Naive thymus-derived CD4-positive, alpha-beta T cell (primary cell): ENCODE measurements around the gene BAMBI. TPM values are rescaled to one million over a fixed set of nuclear protein-coding genes. Genes with fewer than 3 reads are reported as not detected.

Source experiments
- ATAC-seq: fragments of 150-1000 bp; cut with Tn5 transposase; 2 replicates; pipeline ENCODE4 v1.10.0; 2021; ENCODE audit warnings: mild to moderate bottlenecking, moderate library complexity
- CTCF ChIA-PET: fragments of 350-600 bp; sonication (Branson Sonifier 250); formaldehyde crosslinking; loops from one replicate; lab custom pipeline; 2021; ENCODE audit warnings: antibody characterized with exemption; lab: Charles Lee
- POLR2A ChIA-PET: fragments of 350-600 bp; sonication (Branson Sonifier 250); formaldehyde crosslinking; loops from one replicate; lab custom pipeline; 2021; ENCODE audit warnings: antibody characterized with exemption, inconsistent platforms; lab: Charles Lee
- DNase-seq, 9 donors: peaks; one replicate each; pipeline versions ENCODE4 v3.0.0 to v3.0.0-alpha.2; 2020 to 2022; ENCODE audit warnings: mixed read lengths in 1 of 9
- H3K27ac ChIP-seq: one replicate; pipeline ENCODE4 v1.7.0; 2013; ENCODE audit warnings: mild to moderate bottlenecking, low read depth, low read length, moderate library complexity
- H3K27me3 ChIP-seq, 2 donors: one replicate each; pipeline ENCODE4 v1.7.0; 2013; ENCODE audit warnings: low read length in 2 of 2, mild to moderate bottlenecking in 2 of 2, moderate library complexity in 2 of 2; ENCODE audit not compliant: control insufficient read depth in 2 of 2, insufficient read depth in 2 of 2
- H3K36me3 ChIP-seq, 3 experiments: 1 replicate in 2 of 3; 2 replicates in 1 of 3; pipeline ENCODE4 v1.7.0; 2013; ENCODE audit warnings: low read length in 3 of 3, mild to moderate bottlenecking in 3 of 3, moderate library complexity in 1 of 3; ENCODE audit not compliant: insufficient read depth in 3 of 3, control insufficient read depth in 2 of 3
- H3K4me1 ChIP-seq, 2 donors: one replicate each; pipeline ENCODE4 v1.7.0; 2013; ENCODE audit warnings: low read length in 2 of 2, mild to moderate bottlenecking in 2 of 2, moderate library complexity in 1 of 2; ENCODE audit not compliant: control insufficient read depth in 2 of 2, insufficient read depth in 2 of 2
- H3K4me3 ChIP-seq: 2 replicates; pipeline ENCODE4 v1.7.0; 2013; ENCODE audit warnings: mild to moderate bottlenecking, low read length
- H3K9me3 ChIP-seq, 3 experiments: 1 replicate in 2 of 3; 2 replicates in 1 of 3; pipeline ENCODE4 v1.7.0; 2013; ENCODE audit warnings: low read length in 3 of 3; ENCODE audit not compliant: control insufficient read depth in 2 of 3
- H3K27ac Mint-ChIP-seq, 9 donors: one replicate each; pipeline ENCODE4 v1.8.0; 2020 to 2022; ENCODE audit warnings: mixed read lengths in 9 of 9, mild to moderate bottlenecking in 8 of 9, moderate library complexity in 5 of 9, inconsistent platforms in 2 of 9
- H3K27me3 Mint-ChIP-seq, 5 donors: one replicate each; pipeline ENCODE4 v1.8.0; 2021 to 2022; ENCODE audit warnings: mixed read lengths in 5 of 5, mild to moderate bottlenecking in 1 of 5
- H3K36me3 Mint-ChIP-seq, 5 donors: one replicate each; pipeline ENCODE4 v1.8.0; 2020 to 2022; ENCODE audit warnings: mixed read lengths in 5 of 5, mild to moderate bottlenecking in 3 of 5, inconsistent platforms in 1 of 5
- H3K4me1 Mint-ChIP-seq, 7 donors: one replicate each; pipeline ENCODE4 v1.8.0; 2020 to 2022; ENCODE audit warnings: mixed read lengths in 7 of 7, mild to moderate bottlenecking in 3 of 7, inconsistent platforms in 1 of 7
- H3K4me3 Mint-ChIP-seq, 10 donors: one replicate each; pipeline ENCODE4 v1.8.0; 2020 to 2022; ENCODE audit warnings: mild to moderate bottlenecking in 10 of 10, mixed read lengths in 10 of 10, moderate library complexity in 6 of 10, inconsistent platforms in 2 of 10
- H3K9me3 Mint-ChIP-seq, 11 donors: one replicate each; pipeline ENCODE4 v1.8.0; 2020 to 2022; ENCODE audit warnings: mixed read lengths in 11 of 11, mild to moderate bottlenecking in 4 of 11, inconsistent platforms in 1 of 11, moderate library complexity in 1 of 11
- intact Hi-C, 2 donors: fragments of 100-400 bp; cut with micrococcal nuclease; formaldehyde crosslinking; loops; one replicate each; pipeline ENCODE4 v1.15.1; 2023
- polyA plus RNA-seq, 2 donors: library from polyadenylated mRNA; unstranded; fragments of 300-500 nt; fragmentation: Illumina TruSeq; gene quantifications; one replicate each; pipeline ENCODE4 v1.2.3, GENCODE V29; 2021
- total RNA-seq, 6 experiments: library from RNA in 5 of 6; stranded (reverse) in 5 of 6; gene quantifications; 1 replicate in 5 of 6; 2 replicates in 1 of 6; pipeline ENCODE4 v1.2.3 and lab custom pipeline; 2021 to 2026

BAMBI gene
- total and polyA plus RNA-seq, 7 experiments from 2014 or later = 0.12 to 1.6 (median 0.80) TPM; not detected in 3

DNA sequence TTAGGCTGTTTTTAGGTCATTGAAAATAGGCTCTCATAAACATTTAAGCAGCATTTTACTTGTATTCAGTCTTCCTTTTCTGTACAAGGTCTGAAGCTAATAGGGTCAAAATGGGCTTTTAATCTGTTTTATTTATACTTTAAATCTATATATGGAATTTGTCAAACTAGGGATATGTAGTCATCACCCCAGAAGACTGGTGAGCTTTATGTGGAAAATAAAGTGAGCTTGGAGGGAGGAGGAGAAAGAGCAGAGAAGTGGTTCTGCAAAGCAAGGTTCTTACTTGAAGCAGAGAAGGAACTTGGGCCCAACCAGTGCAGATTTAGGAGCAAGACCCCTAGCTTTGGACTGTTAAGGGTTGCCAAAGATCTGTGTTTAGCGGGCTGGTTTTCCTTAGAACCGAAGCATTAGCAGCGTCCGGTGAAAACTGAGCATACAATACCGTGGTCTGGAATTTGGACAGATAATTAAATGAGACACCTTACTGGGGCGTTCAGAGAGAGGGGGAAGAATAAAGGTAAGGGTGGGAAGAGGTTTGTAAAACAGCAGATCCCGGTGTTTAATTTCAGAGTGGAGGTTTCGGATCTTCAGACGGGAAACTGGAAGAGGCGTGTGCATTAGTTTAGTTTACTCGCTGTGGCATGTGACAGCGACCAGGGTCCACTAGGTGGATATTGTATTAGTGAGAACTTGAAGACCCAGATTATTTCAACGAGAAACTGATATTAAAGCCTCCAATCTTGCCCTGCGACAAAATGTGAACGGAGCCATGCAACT is 2.4 kb downstream of the BAMBI start:
- Mint-ChIP-seq H3K9me3 (no peaks in the 10 kb centered on the region), H3K36me3 (no peaks in the 10 kb centered on the region), H3K4me1 (peaks cover 19 to 32% (median 26%) of the 10 kb centered on the region in 7 donors), H3K27ac (no peak overlapping the region), H3K27me3 (peaks cover 63 to 77% (median 67%) of the 10 kb centered on the region in 5 donors), H3K4me3 (peak overlapping the region in 8 of 10 donors; percentile 2 to 90 (median 32))
- intact Hi-C loops = loop anchor here (5.0 to 10.0 kb wide), 8 partner anchors 118 to 1437 kb away; partner anchors contain the start of genes ACBD5 (in 1 of the 2), MKX (in 1 of the 2) and MPP7 (in 1 of the 2)
- Histone ChIP-seq H3K27ac (no peak overlapping the region), H3K4me3 (no peak overlapping the region), H3K36me3 (no peaks in the 10 kb centered on the region), H3K9me3 (no peaks in the 10 kb centered on the region), H3K27me3 (peaks cover 11 to 20% of the 10 kb centered on the region in 2 donors), H3K4me1 (peaks cover 0 to 26% of the 10 kb centered on the region in 2 donors)
- no peak for DNase-seq
- POLR2A ChIA-PET = no interaction called here
- CTCF ChIA-PET = interaction anchor here (0.5 to 0.7 kb wide), 2 partner anchors 181 to 209 kb away, joined by 3 to 4 read pairs; no protein-coding TSS in a partner anchor
- ATAC-seq = no peak

GRCh38 chr10:28680358-28680752 is 3.0 kb downstream of the BAMBI start:
- Mint-ChIP-seq H3K27ac (no peak overlapping the region), H3K36me3 (peaks cover 0 to 4% (median 0%) of the 10 kb centered on the region in 5 donors), H3K27me3 (peaks cover 63 to 76% (median 67%) of the 10 kb centered on the region in 5 donors), H3K9me3 (no peaks in the 10 kb centered on the region), H3K4me3 (peak overlapping the region in 3 of 10 donors; percentile 8 to 84 (median 31)), H3K4me1 (peaks cover 19 to 32% (median 26%) of the 10 kb centered on the region in 7 donors)
- ATAC-seq (no peak), DNase-seq (no peak)
- peaks cover 11 to 20% of the 10 kb centered on the region in 2 donors for H3K27me3 ChIP-seq
- intact Hi-C loops = no loop called here
- no peak overlapping the region for H3K27ac ChIP-seq
- no peaks in the 10 kb centered on the region for H3K36me3 ChIP-seq
- no peak overlapping the region for H3K4me3 ChIP-seq
- H3K4me1 ChIP-seq = peaks cover 0 to 26% of the 10 kb centered on the region in 2 donors
- no peaks in the 10 kb centered on the region for H3K9me3 ChIP-seq
- ChIA-PET CTCF (no interaction called here), POLR2A (no interaction called here)

DNA sequence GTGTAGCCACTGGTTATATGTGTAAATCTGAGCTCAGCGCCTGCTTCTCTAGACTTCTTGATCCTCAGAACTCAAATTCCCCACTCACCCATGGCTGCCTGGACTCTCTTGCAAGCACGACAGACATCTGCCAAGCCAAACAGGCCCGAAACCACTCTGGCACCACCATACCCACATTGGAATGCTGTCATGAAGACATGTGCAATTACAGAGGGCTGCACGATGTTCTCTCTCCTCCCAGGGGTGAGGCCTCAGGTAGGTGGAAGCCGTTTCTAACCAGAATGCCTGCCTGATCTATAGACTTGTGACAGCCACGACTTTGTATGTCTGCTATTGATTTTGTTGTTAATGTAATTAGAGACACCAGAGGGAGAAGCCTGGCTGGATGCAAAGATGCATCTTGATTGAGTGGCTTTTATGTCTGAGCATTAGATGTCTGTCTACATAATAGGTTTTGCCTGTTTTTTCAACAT is 4.0 kb downstream of the BAMBI start:
- no peak overlapping the region for H3K4me3 ChIP-seq
- POLR2A ChIA-PET = no interaction called here
- H3K9me3 ChIP-seq = no peaks in the 10 kb centered on the region
- ATAC-seq (no peak), DNase-seq (no peak)
- H3K9me3 Mint-ChIP-seq = no peaks in the 10 kb centered on the region
- CTCF ChIA-PET = interaction anchor here (0.7 kb wide), 1 partner anchor 11 kb away, joined by 3 read pairs; no protein-coding TSS in a partner anchor
- H3K27ac ChIP-seq = no peak overlapping the region
- no peak overlapping the region for H3K4me3 Mint-ChIP-seq
- H3K36me3 ChIP-seq = no peaks in the 10 kb centered on the region
- peaks cover 0 to 4% (median 0%) of the 10 kb centered on the region in 5 donors for H3K36me3 Mint-ChIP-seq
- no peak overlapping the region for H3K27ac Mint-ChIP-seq
- H3K27me3 ChIP-seq = peaks cover 11 to 20% of the 10 kb centered on the region in 2 donors
- peaks cover 0 to 24% of the 10 kb centered on the region in 2 donors for H3K4me1 ChIP-seq
- intact Hi-C loops = no loop called here
- peaks cover 62 to 77% (median 65%) of the 10 kb centered on the region in 5 donors for H3K27me3 Mint-ChIP-seq
- H3K4me1 Mint-ChIP-seq = peaks cover 19 to 29% (median 24%) of the 10 kb centered on the region in 7 donors

DNA sequence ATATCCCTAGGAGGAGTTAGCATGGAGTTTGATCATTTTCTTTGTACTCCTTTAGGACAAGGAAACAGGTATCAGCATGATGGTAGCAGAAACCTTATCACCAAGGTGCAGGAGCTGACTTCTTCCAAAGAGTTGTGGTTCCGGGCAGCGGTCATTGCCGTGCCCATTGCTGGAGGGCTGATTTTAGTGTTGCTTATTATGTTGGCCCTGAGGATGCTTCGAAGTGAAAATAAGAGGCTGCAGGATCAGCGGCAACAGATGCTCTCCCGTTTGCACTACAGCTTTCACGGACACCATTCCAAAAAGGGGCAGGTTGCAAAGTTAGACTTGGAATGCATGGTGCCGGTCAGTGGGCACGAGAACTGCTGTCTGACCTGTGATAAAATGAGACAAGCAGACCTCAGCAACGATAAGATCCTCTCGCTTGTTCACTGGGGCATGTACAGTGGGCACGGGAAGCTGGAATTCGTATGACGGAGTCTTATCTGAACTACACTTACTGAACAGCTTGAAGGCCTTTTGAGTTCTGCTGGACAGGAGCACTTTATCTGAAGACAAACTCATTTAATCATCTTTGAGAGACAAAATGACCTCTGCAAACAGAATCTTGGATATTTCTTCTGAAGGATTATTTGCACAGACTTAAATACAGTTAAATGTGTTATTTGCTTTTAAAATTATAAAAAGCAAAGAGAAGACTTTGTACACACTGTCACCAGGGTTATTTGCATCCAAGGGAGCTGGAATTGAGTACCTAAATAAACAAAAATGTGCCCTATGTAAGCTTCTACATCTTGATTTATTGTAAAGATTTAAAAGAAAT is 4.8 kb downstream of the BAMBI start:
- ATAC-seq (no peak), DNase-seq (no peak)
- Histone ChIP-seq H3K9me3 (no peaks in the 10 kb centered on the region), H3K27me3 (peaks cover 11 to 20% of the 10 kb centered on the region in 2 donors), H3K27ac (no peak overlapping the region), H3K36me3 (no peaks in the 10 kb centered on the region), H3K4me3 (no peak overlapping the region), H3K4me1 (peaks cover 0 to 18% of the 10 kb centered on the region in 2 donors)
- H3K9me3 Mint-ChIP-seq = no peaks in the 10 kb centered on the region
- ChIA-PET CTCF (no interaction called here), POLR2A (interaction anchor here (0.6 kb wide), 1 partner anchor 34 kb away, joined by 3 read pairs; no protein-coding TSS in a partner anchor)
- peaks cover 0 to 4% (median 0%) of the 10 kb centered on the region in 5 donors for H3K36me3 Mint-ChIP-seq
- intact Hi-C loops = no loop called here
- H3K27me3 Mint-ChIP-seq = peaks cover 62 to 78% (median 67%) of the 10 kb centered on the region in 5 donors
- peak overlapping the region in 1 of 10 donors; percentile 16 for H3K4me3 Mint-ChIP-seq
- H3K4me1 Mint-ChIP-seq = peaks cover 17 to 24% (median 20%) of the 10 kb centered on the region in 7 donors
- no peak overlapping the region for H3K27ac Mint-ChIP-seq

GRCh38 chr10:28684157-28684985 is 7.0 kb downstream of the BAMBI start:
- H3K9me3 ChIP-seq = no peaks in the 10 kb centered on the region
- CTCF ChIA-PET = interaction anchor here (0.5 to 0.7 kb wide), 2 partner anchors 628 to 708 kb away, joined by 3 read pairs; no protein-coding TSS in a partner anchor
- Mint-ChIP-seq H3K4me3 (no peak overlapping the region), H3K27ac (no peak overlapping the region), H3K9me3 (no peaks in the 10 kb centered on the region), H3K36me3 (peaks cover 0 to 4% (median 0%) of the 10 kb centered on the region in 5 donors), H3K4me1 (peaks cover 6 to 10% (median 9%) of the 10 kb centered on the region in 7 donors), H3K27me3 (peaks cover 52 to 74% (median 58%) of the 10 kb centered on the region in 5 donors)
- H3K27me3 ChIP-seq = peaks cover 5 to 9% of the 10 kb centered on the region in 2 donors
- ATAC-seq (no peak), DNase-seq (no peak)
- H3K36me3 ChIP-seq = no peaks in the 10 kb centered on the region
- no peak overlapping the region for H3K4me3 ChIP-seq
- H3K4me1 ChIP-seq = peaks cover 0 to 6% of the 10 kb centered on the region in 2 donors
- H3K27ac ChIP-seq = no peak overlapping the region
- intact Hi-C loops = no loop called here
- POLR2A ChIA-PET = no interaction called here
